ENCODE measurements around the gene SHROOM3. TPM values are rescaled to one million over a fixed set of nuclear protein-coding genes. Genes with fewer than 3 reads are reported as not detected.

The SHROOM3 gene
- total and polyA plus RNA-seq, 2 donors (not counting 1 experiment from before 2014, with no cell fraction given) = 0.91 to 1.5 TPM

DNA sequence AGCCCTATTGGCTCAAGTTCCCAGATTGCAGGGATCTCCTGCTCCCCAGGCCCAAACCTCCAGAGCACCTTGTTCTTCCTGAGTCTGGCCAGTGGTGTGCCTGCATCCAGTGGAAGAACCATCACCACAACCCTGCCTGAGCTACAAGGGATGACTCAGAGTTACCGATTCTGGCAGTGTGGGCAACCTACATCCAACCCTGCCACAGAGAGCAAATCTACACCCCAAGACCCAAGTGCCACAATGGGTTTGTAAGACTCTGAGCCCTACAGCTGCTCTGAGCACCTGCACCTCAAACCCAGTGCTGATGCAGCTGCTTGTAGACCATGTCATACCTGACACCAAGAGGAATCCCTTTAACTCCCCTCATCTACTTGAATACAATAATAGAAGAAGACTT is 352.9 kb downstream of the SHROOM3 start:
- H3K9me3 Mint-ChIP-seq (ENCODE audit: insufficient read depth) = no peaks in the 10 kb centered on the region
- Histone ChIP-seq H3K9ac (ENCODE audit: low read length) (no peak overlapping the region), H3K4me1 (ENCODE audit: control insufficient read depth in 2 of 2, insufficient read depth in 2 of 2, low read length in 2 of 2) (no peaks in the 10 kb centered on the region), H3K27ac (ENCODE audit: low read length in 2 of 2) (no peak overlapping the region), H3K4me3 (ENCODE audit: control extremely low read depth in 1 of 5, extremely low read depth in 1 of 5, insufficient read depth in 1 of 5, low read depth in 2 of 5, low read length in 4 of 5) (no peak overlapping the region), H3K4me2 (replicated peaks; ENCODE audit: low read depth, low read length, poor library complexity, severe bottlenecking) (no peak overlapping the region), H4K20me1 (ENCODE audit: control insufficient read depth, insufficient read depth, low read length, poor library complexity, severe bottlenecking) (no peaks in the 10 kb centered on the region), H3K79me2 (ENCODE audit: control insufficient read depth, insufficient read depth, low read length) (no peaks in the 10 kb centered on the region), H2AFZ (ENCODE audit: insufficient read depth, low read depth, low read length, poor library complexity, severe bottlenecking) (no peak overlapping the region), H3K9me3 (ENCODE audit: control extremely low read depth in 1 of 3, control insufficient read depth in 2 of 3, insufficient read depth in 1 of 3, low read length in 2 of 3) (peaks cover 0 to 3% (median 0%) of the 10 kb centered on the region in 3 donors), H3K36me3 (replicated peaks in 1 of 2; ENCODE audit: control extremely low read depth in 1 of 2, control insufficient read depth in 1 of 2, extremely low read depth in 1 of 2, insufficient read depth in 2 of 2, low read length in 1 of 2) (no peaks in the 10 kb centered on the region), H3K27me3 (replicated peaks in 1 of 4; ENCODE audit: control extremely low read depth in 1 of 4, control insufficient read depth in 3 of 4, insufficient read depth in 4 of 4, low read length in 3 of 4) (peaks cover 0 to 2% (median 0%) of the 10 kb centered on the region in 4 experiments)
- ATAC-seq (ENCODE audit: low read depth) = no peak
- no peaks in the 10 kb centered on the region for H3K4me1 Mint-ChIP-seq
- H3K27ac Mint-ChIP-seq = no peak overlapping the region
- DNase-seq = no peak
- H3K4me3 Mint-ChIP-seq = no peak overlapping the region
- WGBS (ENCODE audit: insufficient coverage) = 93% methylated on average over 1 of the region's 1 CpG
- ChIA-PET POLR2A (no interaction called here), CTCF (no interaction called here)
- intact Hi-C loops (cut with micrococcal nuclease) = no loop called here
- peaks cover 9% of the 10 kb centered on the region for H3K27me3 Mint-ChIP-seq
- TF ChIP-seq, protein P1, sequence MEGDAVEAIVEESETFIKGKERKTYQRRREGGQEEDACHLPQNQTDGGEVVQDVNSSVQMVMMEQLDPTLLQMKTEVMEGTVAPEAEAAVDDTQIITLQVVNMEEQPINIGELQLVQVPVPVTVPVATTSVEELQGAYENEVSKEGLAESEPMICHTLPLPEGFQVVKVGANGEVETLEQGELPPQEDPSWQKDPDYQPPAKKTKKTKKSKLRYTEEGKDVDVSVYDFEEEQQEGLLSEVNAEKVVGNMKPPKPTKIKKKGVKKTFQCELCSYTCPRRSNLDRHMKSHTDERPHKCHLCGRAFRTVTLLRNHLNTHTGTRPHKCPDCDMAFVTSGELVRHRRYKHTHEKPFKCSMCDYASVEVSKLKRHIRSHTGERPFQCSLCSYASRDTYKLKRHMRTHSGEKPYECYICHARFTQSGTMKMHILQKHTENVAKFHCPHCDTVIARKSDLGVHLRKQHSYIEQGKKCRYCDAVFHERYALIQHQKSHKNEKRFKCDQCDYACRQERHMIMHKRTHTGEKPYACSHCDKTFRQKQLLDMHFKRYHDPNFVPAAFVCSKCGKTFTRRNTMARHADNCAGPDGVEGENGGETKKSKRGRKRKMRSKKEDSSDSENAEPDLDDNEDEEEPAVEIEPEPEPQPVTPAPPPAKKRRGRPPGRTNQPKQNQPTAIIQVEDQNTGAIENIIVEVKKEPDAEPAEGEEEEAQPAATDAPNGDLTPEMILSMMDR (IDR thresholded peaks at IDR 0.05) = no peak
- no peak for TF ChIP-seq EZH2 (IDR thresholded peaks at IDR 0.05; ENCODE audit: borderline replicate concordance, insufficient read depth, low read depth, low read length, poor library complexity, severe bottlenecking)

DNA sequence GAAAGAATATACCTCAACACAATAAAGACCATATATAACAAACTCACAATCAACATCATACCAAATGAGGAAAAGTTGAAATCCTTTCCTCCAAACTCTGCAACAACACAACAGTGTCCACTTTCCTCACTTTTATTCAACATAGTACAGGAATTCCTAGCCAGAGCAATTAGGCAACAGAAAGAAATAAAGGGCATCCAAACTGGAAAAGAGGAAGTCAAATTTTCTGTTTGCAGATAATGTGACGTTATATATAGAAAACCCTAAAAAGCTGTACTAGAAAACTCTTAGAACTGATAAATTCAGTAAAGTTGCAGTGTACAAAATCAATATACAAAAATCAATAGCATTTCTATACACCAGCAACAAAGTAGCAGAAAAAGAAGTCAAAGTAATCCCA is 355.3 kb downstream of the SHROOM3 start:
- Histone ChIP-seq H3K36me3 (replicated peaks in 1 of 2; ENCODE audit: control extremely low read depth in 1 of 2, control insufficient read depth in 1 of 2, extremely low read depth in 1 of 2, insufficient read depth in 2 of 2, low read length in 1 of 2) (no peaks in the 10 kb centered on the region), H3K27ac (ENCODE audit: low read length in 2 of 2) (no peak overlapping the region), H3K79me2 (ENCODE audit: control insufficient read depth, insufficient read depth, low read length) (no peaks in the 10 kb centered on the region), H3K4me3 (ENCODE audit: control extremely low read depth in 1 of 5, extremely low read depth in 1 of 5, insufficient read depth in 1 of 5, low read depth in 2 of 5, low read length in 4 of 5) (no peak overlapping the region), H2AFZ (ENCODE audit: insufficient read depth, low read depth, low read length, poor library complexity, severe bottlenecking) (no peak overlapping the region), H3K9ac (ENCODE audit: low read length) (no peak overlapping the region), H3K27me3 (replicated peaks in 1 of 4; ENCODE audit: control extremely low read depth in 1 of 4, control insufficient read depth in 3 of 4, insufficient read depth in 4 of 4, low read length in 3 of 4) (peaks cover 0 to 2% (median 0%) of the 10 kb centered on the region in 4 experiments), H4K20me1 (ENCODE audit: control insufficient read depth, insufficient read depth, low read length, poor library complexity, severe bottlenecking) (no peaks in the 10 kb centered on the region), H3K4me2 (replicated peaks; ENCODE audit: low read depth, low read length, poor library complexity, severe bottlenecking) (no peak overlapping the region), H3K4me1 (ENCODE audit: control insufficient read depth in 2 of 2, insufficient read depth in 2 of 2, low read length in 2 of 2) (no peaks in the 10 kb centered on the region), H3K9me3 (ENCODE audit: control extremely low read depth in 1 of 3, control insufficient read depth in 2 of 3, insufficient read depth in 1 of 3, low read length in 2 of 3) (peaks cover 0 to 3% (median 0%) of the 10 kb centered on the region in 3 donors)
- POLR2A ChIA-PET = no interaction called here
- TF ChIP-seq, protein P1 (IDR thresholded peaks at IDR 0.05) = no peak
- TF ChIP-seq EZH2 (IDR thresholded peaks at IDR 0.05; ENCODE audit: borderline replicate concordance, insufficient read depth, low read depth, low read length, poor library complexity, severe bottlenecking) = no peak
- ATAC-seq (ENCODE audit: low read depth) = no peak
- no CpG with 5 or more reads among the region's 1 CpG for WGBS (ENCODE audit: insufficient coverage)
- no peaks in the 10 kb centered on the region for H3K4me1 Mint-ChIP-seq
- H3K4me3 Mint-ChIP-seq = no peak overlapping the region
- H3K9me3 Mint-ChIP-seq (ENCODE audit: insufficient read depth) = no peaks in the 10 kb centered on the region
- no peak overlapping the region for H3K27ac Mint-ChIP-seq
- peaks cover 7% of the 10 kb centered on the region for H3K27me3 Mint-ChIP-seq
- intact Hi-C loops (cut with micrococcal nuclease) = no loop called here
- DNase-seq = no peak
- CTCF ChIA-PET = interaction anchor here (0.7 to 1.0 kb wide), 2 partner anchors 31 to 33 kb away, joined by 3 read pairs; no protein-coding TSS in a partner anchor
